ENCODE measurements around the gene ADCYAP1R1.

ADCYAP1R1 gene

DNA sequence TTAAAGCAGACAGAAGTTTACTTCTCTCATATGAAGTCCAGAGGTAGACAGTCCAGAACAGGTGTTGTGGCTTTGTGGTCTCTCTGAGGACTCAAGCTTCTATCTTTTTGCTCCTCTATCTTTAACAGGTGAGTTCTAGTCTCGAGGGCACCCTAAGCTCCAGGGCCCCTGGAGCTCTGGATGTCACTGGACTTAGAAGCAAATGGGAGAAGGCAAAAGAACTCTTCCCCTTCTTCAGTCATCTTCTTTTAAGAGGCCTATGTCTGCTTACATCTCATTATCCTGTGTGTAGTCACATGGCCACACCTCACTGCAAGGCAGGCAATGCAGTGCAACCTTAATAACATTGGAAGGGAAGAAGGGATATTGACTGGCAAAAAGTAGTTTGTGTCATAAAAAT lies 61.6 kb downstream of the ADCYAP1R1 start:
- TF ChIP-seq BHLHE40 (IDR thresholded peaks at IDR 0.05; ENCODE audit: borderline replicate concordance) (no peak), NFRKB (IDR thresholded peaks at IDR 0.05) (no peak), HDGF (IDR thresholded peaks at IDR 0.05; ENCODE audit: borderline replicate concordance) (no peak), ELF4 (IDR thresholded peaks at IDR 0.05) (no peak), FOXA1 (IDR thresholded peaks at IDR 0.05) (no peak), LEF1 (IDR thresholded peaks at IDR 0.05; ENCODE audit: borderline replicate concordance) (no peak), SP1 (IDR thresholded peaks at IDR 0.05) (no peak), ARNT (IDR thresholded peaks at IDR 0.05) (no peak), TARDBP (IDR thresholded peaks at IDR 0.05) (no peak), CTBP1 (IDR thresholded peaks at IDR 0.05; ENCODE audit: borderline replicate concordance) (no peak), L3MBTL2 (conservative IDR thresholded peaks at IDR 0.05) (no peak), FOXM1 (IDR thresholded peaks at IDR 0.05; ENCODE audit: borderline replicate concordance) (no peak), FOXK2 (IDR thresholded peaks at IDR 0.05) (no peak), ZNF384 (IDR thresholded peaks at IDR 0.05) (no peak), SUZ12 (IDR thresholded peaks at IDR 0.05) (no peak)
- TF ChIP-seq, protein P1, sequence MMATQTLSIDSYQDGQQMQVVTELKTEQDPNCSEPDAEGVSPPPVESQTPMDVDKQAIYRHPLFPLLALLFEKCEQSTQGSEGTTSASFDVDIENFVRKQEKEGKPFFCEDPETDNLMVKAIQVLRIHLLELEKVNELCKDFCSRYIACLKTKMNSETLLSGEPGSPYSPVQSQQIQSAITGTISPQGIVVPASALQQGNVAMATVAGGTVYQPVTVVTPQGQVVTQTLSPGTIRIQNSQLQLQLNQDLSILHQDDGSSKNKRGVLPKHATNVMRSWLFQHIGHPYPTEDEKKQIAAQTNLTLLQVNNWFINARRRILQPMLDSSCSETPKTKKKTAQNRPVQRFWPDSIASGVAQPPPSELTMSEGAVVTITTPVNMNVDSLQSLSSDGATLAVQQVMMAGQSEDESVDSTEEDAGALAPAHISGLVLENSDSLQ (IDR thresholded peaks at IDR 0.05) = no peak
- ChIA-PET CTCF (interaction anchor here (1.5 kb wide), 1 partner anchor 9 kb away, joined by 4 read pairs; no protein-coding TSS in a partner anchor), POLR2A (no interaction called here)
- DNase-seq (ENCODE audit: extremely low spot score) = no peak

DNA sequence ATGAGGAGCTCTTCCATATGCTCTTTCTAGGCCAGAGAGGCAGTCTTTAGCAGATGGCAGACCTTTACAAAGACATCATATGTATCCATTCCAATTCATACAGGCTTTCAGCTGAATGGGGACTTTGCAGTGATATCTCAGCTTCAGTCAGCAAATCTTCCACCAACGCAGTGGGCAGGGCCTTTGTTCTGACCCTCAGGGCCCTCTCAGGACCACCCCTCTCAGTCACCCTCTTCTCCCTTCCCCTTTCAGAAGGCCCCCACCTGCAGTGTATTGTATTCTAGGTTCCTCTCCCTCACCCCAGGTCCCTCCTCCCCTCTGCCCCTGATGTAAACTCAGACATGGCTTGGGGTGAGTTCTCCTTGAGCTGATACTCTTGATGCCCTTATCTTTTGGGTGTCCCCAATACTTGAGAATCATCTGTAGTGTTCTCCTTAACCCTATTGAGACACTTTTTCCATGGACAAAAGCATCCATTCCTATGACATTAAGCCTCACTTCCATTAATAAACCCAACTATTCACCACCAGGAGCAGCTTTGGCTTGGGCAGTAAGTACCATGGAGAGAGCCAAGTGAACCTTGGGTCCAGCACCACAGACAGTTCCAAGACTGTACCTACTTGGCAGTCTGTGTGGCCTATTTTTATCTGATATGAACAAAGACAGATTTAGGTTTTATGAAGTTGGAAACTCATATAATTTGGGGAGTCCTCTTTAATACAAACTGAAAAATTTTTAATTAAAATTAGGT lies 62.7 kb downstream of the ADCYAP1R1 start:
- POLR2A ChIA-PET = interaction anchor here (0.9 kb wide), 1 partner anchor 9 kb away, joined by 4 read pairs; no protein-coding TSS in a partner anchor
- TF ChIP-seq HDGF (IDR thresholded peaks at IDR 0.05; ENCODE audit: borderline replicate concordance) = no peak
- TF ChIP-seq BHLHE40 (IDR thresholded peaks at IDR 0.05; ENCODE audit: borderline replicate concordance) = no peak
- TF ChIP-seq CTBP1 (IDR thresholded peaks at IDR 0.05; ENCODE audit: borderline replicate concordance) = no peak
- no peak for TF ChIP-seq ELF4 (IDR thresholded peaks at IDR 0.05)
- TF ChIP-seq ZNF384 (IDR thresholded peaks at IDR 0.05) = no peak
- TF ChIP-seq L3MBTL2 (conservative IDR thresholded peaks at IDR 0.05) = no peak
- no peak for TF ChIP-seq FOXK2 (IDR thresholded peaks at IDR 0.05)
- TF ChIP-seq SP1 (IDR thresholded peaks at IDR 0.05) = no peak
- TF ChIP-seq NFRKB (IDR thresholded peaks at IDR 0.05) = no peak
- TF ChIP-seq LEF1 (IDR thresholded peaks at IDR 0.05; ENCODE audit: borderline replicate concordance) = no peak
- TF ChIP-seq, protein P1 (IDR thresholded peaks at IDR 0.05) = no peak
- no peak for TF ChIP-seq FOXM1 (IDR thresholded peaks at IDR 0.05; ENCODE audit: borderline replicate concordance)
- TF ChIP-seq TARDBP (IDR thresholded peaks at IDR 0.05) = no peak
- TF ChIP-seq FOXA1 (IDR thresholded peaks at IDR 0.05) = no peak
- no peak for TF ChIP-seq ARNT (IDR thresholded peaks at IDR 0.05)
- no peak for TF ChIP-seq SUZ12 (IDR thresholded peaks at IDR 0.05)
- DNase-seq (ENCODE audit: extremely low spot score) = peak; percentile 22
- CTCF ChIA-PET = interaction anchor here (0.5 kb wide), 1 partner anchor 8 kb away, joined by 11 read pairs; no protein-coding TSS in a partner anchor

DNA sequence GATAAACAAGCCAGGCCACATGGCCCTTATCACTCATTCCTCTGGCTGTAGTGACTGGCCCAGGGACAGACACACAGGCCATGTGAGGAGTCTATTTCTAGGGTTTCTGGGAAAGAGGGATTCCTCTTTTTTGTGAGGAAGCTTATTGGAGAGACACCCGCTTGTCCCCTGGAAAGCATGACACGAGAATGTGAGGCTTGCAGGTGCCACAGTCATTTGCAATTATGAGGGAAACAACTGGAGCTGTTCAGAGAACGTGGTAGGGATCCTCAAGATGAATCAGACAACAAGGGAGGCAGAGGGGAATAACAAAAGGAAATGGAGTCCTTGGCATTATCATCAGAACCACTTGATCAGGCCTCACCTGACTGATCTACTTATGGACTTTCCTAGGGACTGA lies 64.5 kb downstream of the ADCYAP1R1 start:
- DNase-seq (ENCODE audit: extremely low spot score) = no peak
- POLR2A ChIA-PET = no interaction called here
- no peak for TF ChIP-seq FOXK2 (IDR thresholded peaks at IDR 0.05)
- TF ChIP-seq ARNT (IDR thresholded peaks at IDR 0.05) = no peak
- TF ChIP-seq CTBP1 (IDR thresholded peaks at IDR 0.05; ENCODE audit: borderline replicate concordance) = no peak
- TF ChIP-seq HDGF (IDR thresholded peaks at IDR 0.05; ENCODE audit: borderline replicate concordance) = no peak
- TF ChIP-seq L3MBTL2 (conservative IDR thresholded peaks at IDR 0.05) = no peak
- TF ChIP-seq TARDBP (IDR thresholded peaks at IDR 0.05) = no peak
- no peak for TF ChIP-seq ZNF384 (IDR thresholded peaks at IDR 0.05)
- no peak for TF ChIP-seq SUZ12 (IDR thresholded peaks at IDR 0.05)
- no peak for TF ChIP-seq FOXA1 (IDR thresholded peaks at IDR 0.05)
- no peak for TF ChIP-seq FOXM1 (IDR thresholded peaks at IDR 0.05; ENCODE audit: borderline replicate concordance)
- TF ChIP-seq LEF1 (IDR thresholded peaks at IDR 0.05; ENCODE audit: borderline replicate concordance) = no peak
- no peak for TF ChIP-seq NFRKB (IDR thresholded peaks at IDR 0.05)
- no peak for TF ChIP-seq ELF4 (IDR thresholded peaks at IDR 0.05)
- no peak for TF ChIP-seq SP1 (IDR thresholded peaks at IDR 0.05)
- TF ChIP-seq BHLHE40 (IDR thresholded peaks at IDR 0.05; ENCODE audit: borderline replicate concordance) = no peak
- TF ChIP-seq, protein P1 (IDR thresholded peaks at IDR 0.05) = no peak
- CTCF ChIA-PET = no interaction called here

DNA sequence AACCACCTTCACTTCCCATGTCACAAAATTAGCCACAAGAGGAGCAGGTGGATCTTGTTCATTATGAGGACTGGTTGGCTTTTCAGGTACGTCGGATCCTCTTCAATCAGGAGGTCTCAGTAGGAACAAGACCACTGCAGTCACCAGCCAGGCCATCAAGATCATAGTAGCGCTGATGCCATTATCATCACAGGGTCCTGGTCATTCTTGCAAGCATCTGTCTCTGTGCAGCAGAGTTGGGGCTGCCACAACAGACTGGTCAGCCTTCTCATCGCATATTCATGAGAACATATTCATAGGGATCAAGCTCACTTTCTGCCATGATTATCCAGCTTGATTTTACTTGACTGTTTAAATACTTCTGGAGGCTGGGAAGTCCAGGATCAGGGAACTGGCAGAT lies 67.1 kb downstream of the ADCYAP1R1 start:
- no peak for DNase-seq (ENCODE audit: extremely low spot score)
- POLR2A ChIA-PET = no interaction called here
- CTCF ChIA-PET = interaction anchor here (0.8 kb wide), 1 partner anchor 52 kb away, joined by 3 read pairs; no protein-coding TSS in a partner anchor
- TF ChIP-seq HDGF (IDR thresholded peaks at IDR 0.05; ENCODE audit: borderline replicate concordance) (no peak), ZNF384 (IDR thresholded peaks at IDR 0.05) (no peak)

DNA sequence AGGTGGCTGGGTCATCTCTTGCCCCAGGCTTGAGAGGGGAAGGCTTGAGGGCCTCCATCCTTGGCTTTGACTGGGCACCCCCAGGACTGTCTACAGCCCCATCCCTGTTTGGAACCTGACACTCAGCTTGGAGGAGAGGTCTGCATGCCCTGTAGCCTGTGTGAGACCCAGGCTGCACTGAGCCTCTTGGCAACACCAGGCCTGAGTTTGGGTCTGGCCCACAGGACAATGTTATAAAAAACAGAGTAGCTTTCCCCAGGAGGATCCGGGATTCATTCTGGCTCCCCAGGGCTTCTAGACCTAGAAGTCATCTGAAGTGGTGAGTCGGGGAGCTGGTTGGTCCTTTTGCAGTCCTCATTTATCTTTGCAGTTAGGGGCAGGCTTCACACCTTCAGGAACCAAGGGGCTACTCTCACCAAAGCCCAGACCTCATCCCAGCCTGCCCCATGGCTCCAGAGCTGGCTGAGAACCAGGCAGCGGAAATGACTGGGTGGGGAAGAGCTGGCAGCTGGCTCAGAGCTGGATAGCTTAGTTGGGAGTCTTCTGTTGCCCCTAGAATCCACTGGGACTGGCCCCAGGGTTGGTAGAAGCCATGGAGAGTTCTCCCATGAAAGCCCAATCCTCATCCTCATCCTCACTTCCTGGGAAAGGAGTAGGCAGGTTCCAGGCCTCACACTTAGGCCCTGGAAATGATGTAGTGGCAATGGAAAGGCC lies 68.8 kb downstream of the ADCYAP1R1 start:
- no peak for DNase-seq (ENCODE audit: extremely low spot score)
- TF ChIP-seq TARDBP (IDR thresholded peaks at IDR 0.05) (no peak), SP1 (IDR thresholded peaks at IDR 0.05) (no peak), L3MBTL2 (conservative IDR thresholded peaks at IDR 0.05) (no peak), FOXA1 (IDR thresholded peaks at IDR 0.05) (no peak), NFRKB (IDR thresholded peaks at IDR 0.05) (no peak), ZNF384 (IDR thresholded peaks at IDR 0.05) (no peak), ELF4 (IDR thresholded peaks at IDR 0.05) (no peak), LEF1 (IDR thresholded peaks at IDR 0.05; ENCODE audit: borderline replicate concordance) (no peak), ARNT (IDR thresholded peaks at IDR 0.05) (no peak), FOXM1 (IDR thresholded peaks at IDR 0.05; ENCODE audit: borderline replicate concordance) (no peak), SUZ12 (IDR thresholded peaks at IDR 0.05) (no peak), CTBP1 (IDR thresholded peaks at IDR 0.05; ENCODE audit: borderline replicate concordance) (no peak)
- TF ChIP-seq, protein P1 (IDR thresholded peaks at IDR 0.05) = no peak
- ChIA-PET CTCF (interaction anchor here (1.0 to 3.4 kb wide), 4 partner anchors 60 to 182 kb away, joined by 3 to 137 read pairs (median 8); no protein-coding TSS in a partner anchor), POLR2A (interaction anchor here (0.6 to 1.0 kb wide), 2 partner anchors 98 to 135 kb away, joined by 3 read pairs; no protein-coding TSS in a partner anchor)
